Measurements from ENCODE around the gene GLOD5. TPM values are rescaled to one million over a fixed set of nuclear protein-coding genes. Genes with fewer than 3 reads are reported as not detected.

Gene GLOD5
- not detected for total RNA-seq

DNA sequence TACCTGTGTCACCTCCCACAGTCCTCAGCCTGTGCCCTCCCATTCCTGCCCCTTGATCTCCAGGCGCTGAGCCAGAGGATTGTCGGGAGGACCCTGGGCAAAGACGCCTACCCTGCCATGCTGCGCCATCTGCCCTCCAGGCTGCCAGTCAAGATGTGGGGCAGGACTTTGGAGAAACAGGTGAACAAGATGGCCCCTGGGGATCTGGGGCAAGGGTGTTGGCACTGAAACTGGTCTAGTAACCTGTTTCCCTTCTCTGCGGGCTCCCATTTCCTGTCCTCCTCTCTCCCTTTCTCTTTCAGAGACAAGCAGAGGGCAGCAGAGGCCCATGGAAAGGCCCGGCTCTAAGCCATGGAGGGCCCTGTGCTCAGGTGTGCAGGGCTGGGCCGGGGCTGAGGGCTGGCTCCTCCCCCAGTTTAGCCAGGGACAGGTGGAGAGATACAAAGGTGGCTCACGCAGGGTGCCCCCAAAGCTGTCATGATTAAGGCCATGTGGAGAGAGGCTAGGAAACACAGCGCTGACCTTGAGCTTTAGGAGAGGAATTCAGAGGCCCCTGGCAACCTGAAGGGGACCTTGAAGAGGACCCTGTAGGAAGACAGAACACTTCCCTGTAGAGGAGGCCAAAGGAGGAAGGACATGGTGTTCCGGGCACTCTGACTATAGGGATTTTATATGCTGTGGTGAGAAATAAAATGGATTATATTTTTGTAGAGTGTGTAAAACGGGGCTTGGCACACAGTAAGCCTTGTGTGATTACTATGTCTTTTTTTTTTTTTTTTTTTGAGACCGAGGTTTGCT is at the start of gene GLOD5:
Gene GLOD5, plus strand, starts transcription at position 74 of the 798 bp plus-strand sequence. Its CDS starts 44 bp downstream, at position 118.
- Histone ChIP-seq H3K9me3 (no peaks in the 10 kb centered on the region), H3K36me3 (no peaks in the 10 kb centered on the region), H3K27me3 (no peaks in the 10 kb centered on the region), H3K4me1 (no peaks in the 10 kb centered on the region), H3K4me3 (no peak within 1 kb of the TSS), H3K27ac (peak within 1 kb of the TSS in 3 of 4 donors; percentile 17 to 57 (median 42))
- DNase-seq, result no peak
- TF ChIP-seq POLR2A (IDR thresholded peaks at IDR 0.05), result no peak
- TF ChIP-seq CTCF (IDR thresholded peaks at IDR 0.05), result peak in 5 of 6 experiments; percentile 11 to 64 (median 43)
- intact Hi-C loops (cut with DNase I), result no loop called here
- WGBS, 2 donors, result 45 to 61% methylated on average over 3 to 8 of the region's 12 CpGs

- Histone ChIP-seq H3K4me1 (no peaks in the 10 kb centered on the region), H3K27ac (no peak overlapping the region), H3K36me3 (peaks cover 0 to 15% (median 0%) of the 10 kb centered on the region in 3 donors), H3K27me3 (no peaks in the 10 kb centered on the region), H3K9me3 (no peaks in the 10 kb centered on the region), H3K4me3 (no peak overlapping the region)
- intact Hi-C loops (cut with DNase I), result no loop called here
- DNase-seq, result no peak
- WGBS, 2 donors, result 68 to 100% methylated on average over 1 to 7 of the region's 7 CpGs
- TF ChIP-seq POLR2A (IDR thresholded peaks at IDR 0.05) (no peak), CTCF (IDR thresholded peaks at IDR 0.05) (no peak)
Measured at GRCh38 chrX:48711929-48712505, 49.5 kb upstream of the GLOD5 start.

GRCh38 chrX:48713847-48714246 is 47.7 kb upstream of the GLOD5 start:
- H3K4me3 ChIP-seq, result no peak overlapping the region
- no peaks in the 10 kb centered on the region for H3K27me3 ChIP-seq
- H3K9me3 ChIP-seq, result no peaks in the 10 kb centered on the region
- WGBS, 2 donors, result 95 to 100% methylated on average over 1 to 2 of the region's 2 CpGs
- no peaks in the 10 kb centered on the region for H3K36me3 ChIP-seq
- TF ChIP-seq CTCF (IDR thresholded peaks at IDR 0.05), result no peak
- no peak for TF ChIP-seq POLR2A (IDR thresholded peaks at IDR 0.05)
- H3K4me1 ChIP-seq, result no peaks in the 10 kb centered on the region
- H3K27ac ChIP-seq, result no peak overlapping the region
- intact Hi-C loops (cut with DNase I), result no loop called here
- DNase-seq, result no peak

DNA sequence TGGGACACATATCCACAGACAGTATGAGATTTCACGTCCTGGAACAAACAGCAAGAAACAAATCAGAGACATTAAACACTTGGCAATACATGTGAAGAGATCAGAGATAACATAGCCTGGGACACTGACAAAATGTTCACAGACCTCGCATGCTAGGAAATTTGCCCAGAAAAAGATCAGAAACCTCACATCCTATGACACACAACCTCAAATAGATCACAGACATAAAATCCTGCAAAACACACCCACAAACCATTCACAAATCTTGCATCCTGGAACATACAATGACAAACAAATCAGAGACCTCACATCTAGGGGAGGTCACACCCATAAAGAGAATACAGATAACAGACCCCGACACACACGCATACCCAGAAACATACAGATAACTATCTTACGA is 47.0 kb upstream of the GLOD5 start:
- intact Hi-C loops (cut with DNase I), result no loop called here
- no peak overlapping the region for H3K27ac ChIP-seq
- WGBS, 2 donors, result 69 to 77% methylated on average over 5 of the region's 5 CpGs
- no peaks in the 10 kb centered on the region for H3K27me3 ChIP-seq
- TF ChIP-seq POLR2A (IDR thresholded peaks at IDR 0.05) (no peak), CTCF (IDR thresholded peaks at IDR 0.05) (no peak)
- no peak overlapping the region for H3K4me3 ChIP-seq
- no peak for DNase-seq
- no peaks in the 10 kb centered on the region for H3K4me1 ChIP-seq
- H3K9me3 ChIP-seq, result no peaks in the 10 kb centered on the region
- no peaks in the 10 kb centered on the region for H3K36me3 ChIP-seq

- DNase-seq, result no peak
- Histone ChIP-seq H3K9me3 (no peaks in the 10 kb centered on the region), H3K36me3 (no peaks in the 10 kb centered on the region), H3K4me1 (no peaks in the 10 kb centered on the region), H3K27ac (no peak overlapping the region), H3K4me3 (no peak overlapping the region), H3K27me3 (no peaks in the 10 kb centered on the region)
- intact Hi-C loops (cut with DNase I), result no loop called here
- WGBS, 2 donors, result 55 to 64% methylated on average over 2 of the region's 2 CpGs
- TF ChIP-seq CTCF (IDR thresholded peaks at IDR 0.05) (no peak), POLR2A (IDR thresholded peaks at IDR 0.05) (no peak)
Measured at GRCh38 chrX:48715072-48715471, 46.5 kb upstream of the GLOD5 start.

Data from esophagus squamous epithelium (tissue), 5 donors.